GM19328 (cell line): ENCODE results near the gene SDK2.

ENCODE experiments used
- ATAC-seq: cut with Tn5 transposase; IDR thresholded peaks from one replicate; pipeline ENCODE4 v1.9.1; 2021; ENCODE audit warnings: mild to moderate bottlenecking, moderate library complexity; ENCODE audit not compliant: unreplicated experiment

SDK2 gene

DNA sequence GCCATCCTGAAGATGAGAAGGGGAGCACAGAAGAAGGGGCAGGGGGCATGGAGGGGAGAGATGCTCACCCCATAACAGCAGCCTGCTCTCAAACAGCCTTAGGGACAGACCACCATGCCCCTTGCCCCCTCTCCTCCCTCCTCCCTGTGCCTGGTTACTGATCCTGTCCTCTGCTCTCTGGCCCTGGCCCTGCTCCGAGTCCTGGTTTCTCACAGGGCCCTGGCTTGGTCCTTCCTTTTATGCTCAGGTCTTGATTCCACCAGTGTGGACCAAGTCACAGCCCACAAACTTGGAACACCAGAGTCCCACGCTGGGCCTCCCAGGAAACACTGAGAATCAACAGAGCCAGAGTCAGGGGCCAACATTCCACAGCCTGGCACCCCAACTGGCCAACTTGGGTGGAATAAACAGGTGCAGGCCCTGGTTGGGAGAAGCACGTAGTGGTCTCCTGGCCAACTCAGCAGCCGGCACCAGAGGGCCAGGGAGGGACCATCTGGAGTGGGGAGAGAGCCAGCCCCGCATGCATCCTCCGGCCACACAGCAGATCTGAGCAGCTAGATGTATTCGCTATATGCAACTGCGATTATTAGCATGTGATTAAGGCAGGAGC is 287.6 kb downstream of the SDK2 start:
- no peak for ATAC-seq

DNA sequence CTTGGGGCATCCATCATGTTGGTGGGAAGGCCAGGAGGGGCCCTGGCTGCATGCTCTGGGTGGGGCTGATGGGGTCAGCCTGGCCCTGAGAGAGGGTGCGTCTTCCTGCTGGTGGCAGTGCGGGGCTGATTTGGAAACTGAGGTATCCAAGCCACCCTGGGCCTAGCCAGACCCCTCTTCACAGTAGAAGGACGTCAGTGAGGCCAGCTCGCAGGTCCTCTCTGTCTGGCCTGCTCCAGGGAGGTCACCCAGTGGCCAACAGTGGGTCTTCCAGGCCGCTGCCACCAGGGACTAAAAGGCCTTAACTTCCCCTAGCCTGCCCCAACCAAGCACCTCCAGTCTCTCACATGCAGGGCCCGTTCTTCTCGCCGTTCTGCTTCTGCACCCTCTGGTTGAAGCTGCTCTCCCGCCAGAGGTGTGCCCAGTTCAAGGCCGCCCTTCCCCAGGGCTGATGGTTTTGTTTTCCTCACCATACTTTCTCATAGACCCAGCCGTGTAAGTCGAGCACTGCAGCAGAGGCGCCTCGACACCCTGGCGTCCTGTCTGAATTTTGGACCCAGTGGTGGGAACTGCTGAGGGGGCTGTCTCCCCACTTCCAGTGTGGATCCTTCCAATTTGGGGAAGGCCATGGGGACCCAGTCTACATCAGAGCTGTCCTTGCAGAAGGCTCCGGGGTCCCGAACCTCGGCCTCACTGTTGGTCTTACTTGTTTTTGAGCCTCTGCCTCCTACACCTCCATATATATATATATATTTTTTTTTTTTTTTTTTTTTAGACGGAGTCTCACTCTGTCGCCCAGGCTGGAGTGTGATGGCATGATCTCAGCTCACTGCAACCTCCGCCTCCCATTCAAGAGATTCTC is 289.6 kb downstream of the SDK2 start:
- no peak for ATAC-seq

DNA sequence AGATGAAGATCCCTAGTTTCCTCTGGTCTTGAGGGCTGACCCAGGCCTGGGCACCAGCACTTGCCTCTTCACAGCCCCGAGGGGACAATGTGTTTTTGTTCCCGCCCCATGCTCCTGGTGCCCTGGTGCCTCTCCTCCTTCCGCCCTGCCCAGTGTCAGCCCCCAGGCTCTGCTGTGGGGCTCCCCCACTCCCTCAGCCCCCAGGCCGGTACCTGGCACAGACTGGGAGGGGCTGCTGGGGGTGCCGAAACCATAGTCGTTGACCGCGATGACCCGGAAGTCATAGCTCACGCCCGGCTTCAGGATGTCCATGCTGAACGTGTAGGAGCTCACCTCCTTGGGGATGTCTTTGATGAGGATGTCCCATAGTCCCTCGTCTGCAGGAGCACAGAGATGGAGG is 292.0 kb downstream of the SDK2 start:
- no peak for ATAC-seq

DNA sequence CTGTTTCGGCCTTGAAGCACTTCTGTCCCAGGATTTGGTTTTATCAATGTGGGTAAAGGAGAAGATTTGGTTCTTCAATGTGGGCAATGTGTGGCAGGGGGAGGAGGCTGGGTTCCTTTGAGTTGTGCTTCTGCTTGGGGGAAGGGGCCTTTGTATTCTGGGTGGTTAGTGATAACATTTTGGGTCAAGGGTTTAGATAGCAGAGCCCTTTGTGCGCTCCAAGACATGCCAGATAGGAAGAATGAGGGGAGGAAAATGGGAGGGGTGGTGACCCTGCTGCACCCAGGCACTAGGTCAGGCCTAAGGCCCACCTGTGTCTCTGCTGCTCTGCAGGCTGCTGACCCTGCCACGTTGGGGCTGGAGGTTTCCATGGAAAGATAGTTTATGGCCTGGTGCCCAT is 292.5 kb downstream of the SDK2 start:
- no peak for ATAC-seq

DNA sequence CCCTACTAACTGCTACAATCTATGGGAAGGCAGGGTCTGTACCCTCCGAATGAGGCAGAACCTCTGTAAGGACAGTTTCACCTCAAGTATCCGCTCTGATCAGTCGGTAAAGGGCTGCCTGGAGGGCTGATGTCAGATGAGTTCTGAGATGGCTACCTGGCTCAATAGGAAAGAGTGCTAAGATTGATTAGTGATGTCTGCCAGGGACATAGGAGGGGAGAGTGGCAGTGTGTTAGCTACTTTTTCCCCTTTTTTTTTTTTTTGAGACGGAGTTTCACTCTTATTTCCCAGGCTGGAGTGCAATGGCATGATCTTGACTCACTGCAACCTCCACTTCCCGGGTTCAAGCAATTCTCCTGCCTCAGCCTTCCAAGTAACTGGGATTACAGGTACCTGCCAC is 293.4 kb downstream of the SDK2 start:
- ATAC-seq = no peak

DNA sequence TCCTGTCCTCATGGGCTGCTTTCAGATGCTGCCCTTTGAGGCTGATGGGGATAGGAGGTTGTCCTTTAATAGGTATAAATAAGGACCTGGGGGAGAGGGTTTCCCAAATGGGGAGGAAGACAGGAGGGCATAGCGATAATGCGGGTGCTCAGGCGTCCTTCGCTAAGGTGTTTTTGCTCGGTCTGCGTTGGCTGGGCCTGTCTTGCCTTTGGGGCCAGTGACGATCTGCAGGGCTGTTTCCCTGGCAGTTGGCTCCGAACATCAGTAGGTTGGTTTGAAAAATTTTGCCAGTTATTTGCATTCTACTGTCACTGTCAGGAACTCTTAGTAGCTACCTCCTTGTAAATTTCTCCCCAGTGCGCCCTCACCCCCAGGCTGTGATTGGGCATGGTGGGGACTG is 294.6 kb downstream of the SDK2 start:
- ATAC-seq = no peak

DNA sequence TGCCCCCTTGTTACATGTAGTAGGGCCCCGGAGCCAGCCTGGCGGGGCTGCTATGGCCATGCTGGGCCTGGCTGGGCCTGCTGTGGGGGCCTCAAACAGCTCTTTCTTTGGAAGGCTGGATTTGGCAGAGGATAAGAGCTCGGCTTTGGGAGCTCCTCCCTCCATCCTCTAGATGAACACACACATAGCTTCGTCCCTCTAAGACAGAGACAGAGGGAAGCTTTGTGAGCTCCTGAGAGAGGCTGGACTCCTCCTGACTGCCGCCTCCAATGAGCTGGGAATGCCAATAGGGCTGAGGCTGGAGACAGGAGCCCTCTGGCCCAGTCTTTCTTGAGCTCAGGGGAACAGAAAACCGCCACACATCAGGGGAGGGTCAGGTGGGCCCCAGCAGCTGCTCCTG is 295.1 kb downstream of the SDK2 start:
- no peak for ATAC-seq

DNA sequence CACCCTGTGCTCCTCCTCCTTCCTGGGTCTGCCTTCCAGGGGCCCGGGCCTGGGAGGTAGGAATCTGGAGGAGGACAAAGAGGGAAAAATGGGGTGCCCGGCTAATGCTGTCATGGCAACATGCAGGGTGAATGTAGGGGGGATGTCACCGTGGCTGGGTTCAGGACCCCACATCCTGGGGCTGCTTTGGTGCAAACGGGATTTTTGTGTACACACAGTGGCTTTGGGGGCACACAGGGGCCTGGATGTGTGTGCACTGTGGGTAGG is 295.5 kb downstream of the SDK2 start:
- ATAC-seq = no peak

DNA sequence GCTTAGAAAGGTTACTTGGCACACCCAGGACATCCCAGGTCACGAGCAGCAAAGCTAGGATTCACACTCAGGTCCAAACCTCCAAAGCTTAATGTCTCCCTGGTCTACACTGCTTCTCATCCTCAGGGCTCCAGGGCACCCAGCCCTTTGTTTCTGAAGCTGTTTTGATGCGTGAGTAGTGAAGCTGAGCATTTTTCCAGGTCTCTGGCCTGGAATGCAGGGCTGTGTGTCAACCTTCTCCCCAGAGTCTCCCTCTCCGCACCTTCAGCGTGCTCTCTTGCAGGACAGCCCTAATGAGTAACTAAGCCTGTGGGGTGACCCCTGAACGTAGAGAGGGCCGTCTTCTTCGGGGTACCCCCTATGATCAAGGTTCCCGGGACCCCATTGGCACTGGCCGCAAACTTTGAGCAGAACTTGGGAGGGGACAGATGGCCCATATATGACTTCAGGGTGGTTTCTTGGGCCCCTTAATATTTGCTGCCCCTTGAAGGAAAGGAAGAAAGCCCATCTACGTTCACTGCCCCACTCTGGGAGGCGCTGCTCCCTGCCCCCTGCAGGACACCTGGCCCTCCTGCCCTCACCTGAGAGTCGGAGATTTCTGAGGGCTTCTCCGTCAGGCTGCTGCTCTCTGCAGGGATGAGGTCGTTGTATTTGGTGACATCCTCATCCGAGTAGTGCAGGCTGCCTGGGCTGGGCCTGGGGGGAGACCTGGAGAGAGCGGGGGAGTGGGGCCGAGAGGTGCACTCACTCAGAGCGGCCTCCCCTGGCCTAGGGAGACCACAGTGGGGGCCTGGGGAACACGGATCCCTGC is 296.0 kb downstream of the SDK2 start:
- ATAC-seq = no peak

DNA sequence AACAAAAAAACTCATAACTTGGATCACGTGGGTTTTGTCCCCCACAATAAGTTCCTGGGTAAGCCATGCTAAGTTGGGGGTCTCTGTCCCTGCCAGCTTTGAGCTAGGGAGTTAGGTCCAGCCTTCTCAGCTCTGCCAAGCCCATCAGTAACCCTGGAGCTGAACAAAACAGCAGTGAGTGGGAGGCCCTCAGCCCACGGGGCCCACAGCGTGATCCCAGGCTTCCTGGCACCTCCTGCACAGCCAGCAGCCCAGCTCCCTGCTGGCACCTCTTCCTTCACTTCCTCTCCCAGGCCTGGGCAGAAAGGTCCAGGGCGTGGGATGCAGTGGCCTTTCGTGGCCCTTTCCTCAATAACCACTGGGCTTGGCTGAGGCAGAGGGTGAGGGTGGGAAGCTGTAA is 296.9 kb downstream of the SDK2 start:
- ATAC-seq = no peak

DNA sequence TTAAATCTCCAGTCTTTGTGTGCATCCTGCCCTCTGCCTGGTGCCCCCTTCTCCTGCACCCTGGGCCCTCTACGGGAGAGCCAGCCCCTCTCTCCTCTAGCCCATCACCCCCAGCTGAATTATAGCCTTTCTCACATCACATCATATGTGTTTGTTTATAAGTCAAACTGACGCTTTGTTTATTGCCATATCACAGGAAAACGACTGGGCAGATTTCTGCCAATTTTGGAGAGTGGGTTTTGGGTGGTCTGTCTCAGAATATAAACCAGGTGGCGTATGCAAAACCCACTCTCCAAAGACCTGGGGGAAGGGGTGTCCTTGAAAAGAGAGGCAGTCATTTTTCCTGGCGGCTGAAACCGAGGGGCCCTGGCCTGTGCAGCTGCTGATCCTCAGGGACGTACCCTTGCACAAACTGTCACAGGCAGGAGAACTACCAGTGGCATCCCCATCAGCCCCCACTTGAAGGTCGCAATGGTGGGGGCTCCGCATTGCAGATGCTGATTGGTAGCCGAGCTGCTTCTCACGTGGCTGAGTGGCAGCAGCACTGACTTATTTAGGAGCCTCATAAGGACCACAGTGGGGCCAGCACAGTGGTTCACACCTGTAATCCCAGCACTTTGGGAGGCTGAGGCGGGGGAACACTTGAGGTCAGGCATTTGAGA is 297.6 kb downstream of the SDK2 start:
- no peak for ATAC-seq

DNA sequence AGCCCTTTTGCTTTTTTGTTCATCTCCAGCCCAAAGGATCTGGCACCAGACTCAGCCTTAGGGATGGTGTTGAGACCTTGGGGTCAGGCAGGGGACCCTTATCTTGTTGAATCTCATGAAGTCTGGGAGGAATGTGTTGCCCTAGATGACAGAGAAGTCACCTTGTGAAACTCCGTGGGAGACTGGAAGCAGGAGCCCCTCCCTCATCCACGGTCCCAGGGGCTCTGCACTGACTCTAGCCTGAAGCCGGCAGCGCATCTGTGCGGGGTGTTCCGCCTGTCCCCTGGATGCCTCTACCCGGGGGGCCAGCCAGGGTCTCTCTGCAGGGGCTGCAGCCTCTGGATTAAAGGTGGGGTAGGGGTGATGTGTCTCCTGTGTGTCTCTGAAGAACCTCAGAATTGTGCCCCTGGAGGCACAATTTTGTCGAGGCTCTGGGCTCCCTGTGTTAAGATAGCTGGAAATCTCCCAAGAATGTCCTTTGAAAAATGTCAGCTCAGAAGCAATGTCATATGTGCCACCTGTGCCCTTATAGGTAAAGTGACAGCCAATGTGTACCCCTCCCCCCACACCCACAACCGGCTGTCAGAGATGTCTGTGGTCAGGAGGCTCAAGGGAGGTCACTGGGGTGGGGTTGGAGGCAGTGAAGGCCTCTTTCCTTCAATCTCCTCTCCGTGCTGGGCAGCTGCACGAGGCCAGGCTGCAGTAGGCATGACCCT is 300.3 kb downstream of the SDK2 start:
- ATAC-seq = no peak

DNA sequence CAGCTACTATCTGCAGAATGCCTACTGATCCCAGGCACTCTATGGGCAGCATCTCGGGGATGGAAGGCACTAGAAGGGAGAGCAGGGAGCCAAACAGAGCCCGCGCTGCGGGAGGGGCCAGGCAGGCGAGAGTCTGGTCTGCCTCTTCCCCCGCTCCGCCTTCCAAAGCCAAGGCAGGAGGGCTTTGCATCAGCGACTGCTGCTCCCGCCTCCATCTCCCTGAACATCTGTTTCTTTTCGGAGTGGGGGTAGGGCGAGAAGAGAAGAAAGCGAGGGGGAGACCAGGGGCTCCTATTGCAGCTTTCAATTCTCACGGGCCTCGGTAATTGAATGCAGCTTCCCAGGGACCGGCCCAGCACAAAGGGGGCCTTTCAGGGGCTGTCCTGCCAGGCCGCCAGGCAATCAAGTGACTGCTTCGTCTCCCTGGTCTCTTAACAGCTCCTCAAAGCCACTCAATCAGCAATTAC is 301.0 kb downstream of the SDK2 start:
- no peak for ATAC-seq

DNA sequence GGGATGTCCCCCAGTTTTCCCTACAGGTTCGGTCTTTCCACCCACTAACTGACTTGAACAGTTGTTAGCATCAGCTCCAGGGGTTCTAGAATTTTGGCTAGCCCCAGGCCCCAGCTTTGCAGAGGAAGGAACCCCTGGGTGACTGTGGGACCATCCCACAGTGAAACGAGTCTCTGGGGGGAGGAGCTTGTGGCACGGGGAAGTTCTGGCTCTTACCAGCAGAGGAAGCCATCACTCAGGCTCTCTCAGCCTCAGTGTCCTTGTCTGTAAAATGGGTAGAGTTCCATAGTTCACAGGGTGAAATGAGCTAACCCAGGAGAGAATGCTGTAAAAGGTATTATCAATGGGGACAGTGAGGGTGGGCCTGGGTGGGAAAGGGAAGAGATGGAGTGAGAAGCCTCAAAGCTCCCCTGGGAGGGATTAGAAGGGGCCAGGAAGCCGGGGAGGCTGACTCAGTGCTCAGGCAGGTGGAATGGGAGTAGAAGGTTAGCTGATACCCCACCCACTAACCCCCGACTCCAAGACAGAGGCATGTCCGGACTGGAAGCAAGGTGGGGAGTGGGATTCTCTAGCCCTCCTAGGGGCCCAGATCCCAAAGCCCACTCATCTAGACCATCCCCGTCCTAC is 301.6 kb downstream of the SDK2 start:
- no peak for ATAC-seq

DNA sequence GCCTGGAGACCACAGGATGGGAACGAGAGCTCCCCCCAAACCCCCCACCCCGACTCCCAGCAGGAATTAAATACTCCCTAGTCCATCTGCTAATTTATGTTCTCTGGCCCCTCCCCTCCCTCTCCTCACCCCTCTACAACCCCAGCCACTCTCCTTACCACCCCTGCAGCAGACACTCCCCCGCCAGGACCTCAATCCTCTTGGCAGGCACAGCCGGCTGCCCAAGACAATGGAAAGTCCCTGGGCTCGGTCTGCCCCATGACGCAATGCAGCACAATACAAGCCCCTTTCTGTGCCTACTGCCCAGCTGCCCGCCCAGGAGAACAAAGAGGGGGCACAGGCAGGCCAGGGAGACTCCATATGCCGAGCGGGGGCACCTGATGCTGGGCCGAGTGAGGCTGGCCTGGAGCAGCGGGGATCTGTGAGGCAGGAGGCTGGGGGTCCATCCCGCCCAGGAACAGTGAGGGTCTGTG is 302.2 kb downstream of the SDK2 start:
- ATAC-seq = no peak

DNA sequence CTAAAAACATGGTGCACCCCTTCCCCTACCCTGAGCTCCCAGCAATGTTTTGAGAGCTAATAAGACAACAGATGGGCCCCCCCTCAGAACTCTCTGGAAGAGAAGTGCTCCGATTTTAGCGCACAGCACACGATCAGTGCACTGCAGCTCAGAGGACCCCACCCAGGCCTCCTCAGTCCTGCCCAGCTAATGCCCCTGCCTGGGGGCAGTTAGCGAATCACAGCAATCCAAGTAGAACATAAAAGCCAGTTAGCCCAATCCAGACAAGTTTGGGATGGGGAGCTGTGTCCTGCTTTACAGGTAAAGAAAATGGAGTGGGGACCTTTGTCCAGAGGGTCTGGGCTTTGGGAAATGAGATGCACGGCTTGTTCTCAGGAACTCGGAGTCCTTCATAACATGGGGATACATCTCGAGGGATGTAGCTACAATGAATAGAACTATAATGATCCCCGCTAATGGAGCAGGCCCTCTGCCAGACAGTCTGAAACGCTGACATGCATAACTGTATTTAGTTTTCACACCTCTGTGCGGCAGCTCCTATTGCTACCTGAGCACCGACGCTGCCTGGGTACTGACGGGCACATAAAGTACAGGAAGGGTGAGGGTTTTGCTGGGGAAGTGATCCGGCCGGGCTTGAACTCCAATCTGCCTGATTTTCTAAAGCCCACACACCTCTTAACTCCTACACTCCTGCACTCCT is 302.7 kb downstream of the SDK2 start:
- no peak for ATAC-seq

DNA sequence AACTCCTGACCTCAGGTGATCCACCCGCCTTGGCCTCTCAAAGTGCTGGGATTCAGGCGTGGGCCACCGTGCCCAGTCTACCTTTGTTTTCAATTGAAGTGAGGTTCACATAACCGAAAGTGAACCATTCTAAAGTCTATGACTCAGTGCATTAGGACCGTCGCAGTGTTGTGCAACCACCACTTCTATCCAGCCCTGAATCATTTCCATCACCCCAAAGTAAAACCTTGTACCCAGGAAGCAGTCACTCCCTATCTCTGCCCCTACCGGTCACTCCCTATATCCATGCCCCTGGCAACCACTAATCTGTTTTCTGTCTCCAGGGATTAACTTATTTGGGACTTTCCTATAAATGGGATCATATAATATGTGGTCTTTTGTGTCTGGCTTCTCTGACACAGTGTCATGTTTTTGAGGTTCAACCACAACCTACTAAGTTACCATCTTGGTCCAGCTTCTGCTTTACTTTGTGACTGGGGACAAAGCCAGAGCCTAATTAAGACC is 304.1 kb downstream of the SDK2 start:
- ATAC-seq = no peak

DNA sequence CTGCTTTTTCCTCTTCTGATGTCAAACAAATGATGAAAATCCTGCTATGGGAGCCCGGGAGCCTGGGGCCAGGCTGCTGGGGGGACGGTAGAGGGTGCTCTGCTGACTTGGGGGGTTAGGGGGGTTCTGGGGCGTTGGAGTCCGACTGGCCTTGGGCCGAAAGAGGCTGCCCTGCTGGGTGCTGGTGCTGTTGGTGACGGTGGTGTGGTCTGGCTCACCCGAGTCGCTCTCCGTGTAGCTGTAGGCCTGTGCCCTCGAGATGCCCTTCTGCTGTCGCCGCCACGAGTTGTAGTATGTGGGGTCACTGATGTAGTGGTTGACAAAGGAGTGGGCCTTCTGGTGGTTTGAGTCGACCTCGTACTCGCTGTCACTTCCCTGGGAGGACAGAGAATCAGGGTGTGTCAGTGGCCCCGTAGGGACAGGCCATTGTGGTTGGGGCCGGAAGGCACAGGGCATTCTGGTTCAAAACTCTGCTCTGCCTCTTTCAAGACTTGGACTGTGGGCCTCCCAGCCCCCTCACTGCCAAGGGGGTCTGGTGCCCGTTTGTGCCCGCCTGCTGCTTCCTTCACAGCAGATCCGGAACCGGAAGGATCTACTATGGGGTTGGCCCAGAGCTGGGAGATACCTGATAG is 305.6 kb downstream of the SDK2 start:
- ATAC-seq = no peak

DNA sequence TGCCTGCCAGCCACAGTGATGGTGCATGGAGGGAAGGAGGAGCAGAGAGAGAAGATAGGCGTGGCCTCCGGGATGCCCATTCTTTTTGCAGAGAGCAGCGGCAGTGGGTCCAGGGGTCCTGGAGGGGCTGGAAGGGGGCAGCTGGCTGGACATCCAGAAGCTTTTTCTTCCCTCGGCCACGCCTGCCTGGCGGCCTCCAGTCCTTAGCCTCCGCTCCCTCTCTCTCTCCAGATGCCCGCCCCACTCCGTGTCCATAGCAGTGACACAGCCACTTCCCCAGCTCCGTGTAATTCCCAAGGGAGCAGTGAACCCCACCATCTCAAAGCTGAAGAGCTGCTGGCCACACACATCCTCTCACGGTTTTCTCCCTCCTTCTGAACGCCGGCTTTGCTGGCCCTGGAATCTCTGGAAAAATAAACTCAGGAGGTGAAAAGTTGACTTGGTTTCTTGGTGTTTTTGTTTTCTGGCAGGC is 306.2 kb downstream of the SDK2 start:
- ATAC-seq = no peak
